ENCODE measurements around the gene DYRK2.

The DYRK2 gene

GRCh38 chr12:67646775-67647174, 1.8 kb upstream of the DYRK2 start:
- no peak for DNase-seq

- DNase-seq, result no peak
Observed at GRCh38 chr12:67647181-67647798, 1.3 kb upstream of the DYRK2 start.

GRCh38 chr12:67647799-67648520, 585 bp upstream of the DYRK2 start:
- DNase-seq, result peak; percentile 91

- no peak for DNase-seq
Observed at GRCh38 chr12:67649261-67649569, 670 bp downstream of the DYRK2 start.

- no peak for DNase-seq
Observed at GRCh38 chr12:67649570-67650387, 1.2 kb downstream of the DYRK2 start.

- no peak for DNase-seq
Observed at GRCh38 chr12:67650388-67651131, 2.0 kb downstream of the DYRK2 start.

GRCh38 chr12:67651132-67651695, 2.7 kb downstream of the DYRK2 start:
- DNase-seq, result peak; percentile 65

GRCh38 chr12:67655829-67656228, 7.3 kb downstream of the DYRK2 start:
- no peak for DNase-seq

GRCh38 chr12:67656251-67656650, 7.7 kb downstream of the DYRK2 start:
- DNase-seq, result no peak

- no peak for DNase-seq
Observed at GRCh38 chr12:67658486-67658885, 9.9 kb downstream of the DYRK2 start.

GRCh38 chr12:67659292-67659691, 10.7 kb downstream of the DYRK2 start:
- DNase-seq, result no peak

GRCh38 chr12:67661311-67662021, 12.9 kb downstream of the DYRK2 start:
- DNase-seq, result peak; percentile 81

GRCh38 chr12:67662910-67663538, 14.5 kb downstream of the DYRK2 start:
- DNase-seq, result peak; percentile 82

- DNase-seq, result no peak
Observed at GRCh38 chr12:67664171-67664570, 15.6 kb downstream of the DYRK2 start.

- no peak for DNase-seq
Observed at GRCh38 chr12:67665679-67666078, 17.1 kb downstream of the DYRK2 start.

GRCh38 chr12:67666605-67667004, 18.1 kb downstream of the DYRK2 start:
- DNase-seq, result no peak

GRCh38 chr12:67667276-67668073, 18.9 kb downstream of the DYRK2 start:
- DNase-seq, result no peak

GRCh38 chr12:67669217-67669933, 20.8 kb downstream of the DYRK2 start:
- no peak for DNase-seq

GRCh38 chr12:67669934-67670631, 21.5 kb downstream of the DYRK2 start:
- no peak for DNase-seq
